GM15510 (cell line): ENCODE data around the gene ALCAM.

ENCODE experiments used
- POLR2A ChIP-seq: IDR thresholded peaks from 3 replicates; pipeline ENCODE4 v1.6.1; 2011; ENCODE audit warnings: borderline replicate concordance; ENCODE audit not compliant: insufficient read length; ENCODE audit errors: extremely low read depth

Gene ALCAM

GRCh38 chr3:105429034-105429762, 62.5 kb downstream of the ALCAM start:
- no peak for TF ChIP-seq POLR2A

DNA sequence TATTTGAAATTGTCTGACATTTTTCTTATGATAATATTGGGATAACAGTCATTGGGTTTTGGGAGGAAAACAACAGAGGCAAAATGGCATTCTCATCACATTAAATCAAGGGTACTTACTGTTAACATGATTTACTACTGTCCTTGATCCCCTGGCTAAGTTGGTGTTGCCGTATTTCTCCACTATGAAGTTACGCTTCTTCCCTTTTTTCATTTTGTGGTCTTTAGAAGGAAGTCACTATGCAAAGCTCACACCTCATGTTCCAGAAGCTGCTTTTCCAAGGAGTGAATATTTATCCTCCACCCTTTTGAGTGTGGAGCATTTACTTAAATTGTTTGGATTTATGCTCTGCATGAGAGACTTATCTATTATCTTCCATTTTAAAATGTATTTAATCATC, 63.7 kb downstream of the ALCAM start:
- no peak for TF ChIP-seq POLR2A

DNA sequence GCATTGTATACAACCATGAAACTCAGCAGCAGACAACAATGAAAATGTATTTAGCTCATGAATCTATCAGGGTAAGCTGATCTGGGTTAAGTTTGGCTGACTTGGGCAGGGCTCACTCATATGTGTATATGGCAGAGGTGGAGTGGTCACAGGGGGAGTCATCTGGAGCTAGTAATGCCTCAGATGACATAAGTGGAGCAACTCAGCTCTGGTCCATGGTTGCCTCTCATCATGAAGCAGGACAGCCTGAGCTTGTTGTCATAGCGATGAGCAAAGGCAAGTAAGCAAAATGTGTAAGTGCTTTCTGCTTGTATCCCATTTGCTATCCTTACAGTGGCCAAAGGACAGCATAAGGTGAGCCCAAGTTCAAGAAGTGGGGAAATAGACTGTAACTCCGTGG, 64.5 kb downstream of the ALCAM start:
- no peak for TF ChIP-seq POLR2A

- no peak for TF ChIP-seq POLR2A
Observed at GRCh38 chr3:105435277-105435676, 68.6 kb downstream of the ALCAM start.

DNA sequence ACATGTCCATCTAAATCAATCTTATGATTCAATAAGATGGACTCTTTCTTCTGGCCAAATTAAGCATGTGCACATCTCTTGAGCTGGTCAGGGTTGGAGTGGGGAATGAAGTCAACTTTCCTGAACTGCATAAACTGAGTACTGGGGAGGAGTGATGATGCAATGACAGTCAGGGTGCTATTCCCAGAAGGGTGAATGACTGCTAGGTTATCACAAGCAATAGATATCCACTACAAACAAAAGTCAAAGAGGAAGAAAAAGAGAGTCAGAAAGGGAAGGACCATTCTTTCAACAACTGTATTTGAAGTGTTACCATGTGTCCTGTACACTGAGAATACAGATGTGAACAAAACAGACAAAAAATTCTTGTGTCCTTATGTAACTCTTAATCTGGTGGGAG, 70.0 kb downstream of the ALCAM start:
- TF ChIP-seq POLR2A, result no peak

DNA sequence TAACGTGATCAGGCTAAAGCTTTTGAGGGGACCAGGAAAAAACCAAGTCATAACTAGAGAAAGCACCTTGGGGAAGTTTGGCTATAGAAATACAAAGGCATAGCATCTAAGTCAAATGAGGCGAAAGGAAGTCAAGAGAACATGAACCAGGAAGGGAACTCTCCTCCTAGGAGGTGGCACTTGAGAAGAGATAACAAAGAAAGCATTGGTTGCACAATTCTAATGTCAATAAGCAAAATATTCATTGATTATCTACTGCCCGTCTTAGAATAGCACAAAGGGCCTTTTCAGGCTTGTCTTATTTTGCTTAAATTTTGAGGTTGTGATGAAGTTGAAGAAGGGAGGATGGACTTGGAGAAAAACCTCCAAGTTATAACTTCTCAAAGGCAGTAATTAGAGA, 73.4 kb downstream of the ALCAM start:
- no peak for TF ChIP-seq POLR2A

DNA sequence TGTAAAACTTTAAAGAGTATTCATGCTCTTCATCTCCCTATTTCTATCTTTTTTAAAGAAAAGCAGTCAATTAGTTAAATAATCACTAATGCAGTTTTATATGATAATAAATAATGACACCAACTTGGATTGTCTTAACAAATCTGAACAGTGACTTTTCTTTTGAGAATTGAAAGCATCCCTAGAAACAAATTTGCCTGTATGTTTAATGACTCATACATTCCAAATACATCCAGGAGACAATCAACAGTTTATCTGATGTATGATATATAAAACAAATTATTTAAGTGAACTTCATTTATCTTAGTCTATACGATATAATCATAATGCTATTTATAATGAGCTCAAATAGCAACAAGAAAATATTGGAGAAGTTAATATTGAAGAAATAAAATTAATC, 78.0 kb downstream of the ALCAM start:
- no peak for TF ChIP-seq POLR2A

DNA sequence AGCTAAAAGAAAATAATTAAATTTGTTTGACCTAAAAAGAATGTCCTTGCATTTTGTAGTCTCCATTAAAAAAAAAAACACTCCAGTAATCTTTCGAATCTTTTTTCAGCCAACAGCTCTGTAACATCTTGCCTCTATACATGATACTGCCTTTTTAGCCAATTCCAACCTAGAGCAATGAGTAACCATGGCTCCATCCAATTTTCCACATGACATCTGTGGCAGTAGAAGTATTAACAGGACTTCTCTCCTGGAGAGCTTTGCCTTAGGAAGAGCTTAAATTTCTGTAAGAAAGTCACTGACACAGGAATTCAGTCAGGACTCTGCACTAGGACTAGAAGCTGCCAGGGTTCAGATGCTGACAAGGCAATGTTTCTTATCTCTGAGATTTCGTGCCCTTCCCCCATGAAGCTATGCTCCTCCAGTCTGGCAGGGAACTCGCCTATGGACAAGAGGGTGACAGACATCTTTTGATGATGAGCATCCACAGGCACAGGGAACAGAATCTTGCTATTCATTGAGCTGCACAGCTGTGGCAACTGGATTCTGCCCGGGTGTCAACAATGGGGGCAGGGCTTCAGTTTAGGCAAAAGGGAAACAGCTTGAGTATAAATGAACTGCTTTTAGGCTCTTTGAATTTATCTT, 81.8 kb downstream of the ALCAM start:
- TF ChIP-seq POLR2A, result no peak

DNA sequence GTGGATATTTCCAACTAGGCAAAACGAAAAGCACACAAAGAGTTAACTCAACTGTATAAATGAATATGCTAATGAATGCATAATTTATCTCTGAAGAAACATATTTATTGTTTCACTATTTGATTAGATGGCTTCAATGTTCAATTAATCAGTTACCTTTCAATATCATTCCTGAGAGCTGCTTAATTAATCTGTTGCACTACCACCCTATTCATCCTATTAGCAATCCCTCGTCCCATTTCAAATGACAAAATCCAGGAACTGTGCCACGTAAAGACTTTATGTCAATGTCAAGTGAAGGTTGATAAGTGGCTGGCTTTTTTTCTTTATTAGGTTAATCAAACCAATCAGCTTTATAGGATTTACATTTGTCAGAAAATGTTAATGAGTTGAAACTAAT, 82.7 kb downstream of the ALCAM start:
- TF ChIP-seq POLR2A, result no peak

DNA sequence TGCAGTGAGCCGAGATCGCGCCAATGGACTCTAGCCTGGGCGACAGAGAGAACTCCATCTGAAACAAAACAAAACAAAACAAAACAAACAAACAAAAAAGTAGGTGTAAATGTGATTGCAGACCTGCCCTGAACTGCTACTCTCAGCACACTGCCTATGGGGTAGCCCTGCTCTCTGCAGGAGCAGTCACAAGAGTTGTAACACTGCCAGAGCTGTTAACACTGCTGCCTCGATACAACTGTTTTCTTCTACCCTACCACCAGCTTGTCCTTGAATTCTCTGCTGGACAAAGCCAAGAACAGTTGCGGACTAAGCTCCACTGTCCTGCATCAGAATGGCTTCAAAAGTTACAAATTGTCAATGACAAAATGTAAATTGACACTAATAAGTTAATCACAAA, 89.3 kb downstream of the ALCAM start:
- no peak for TF ChIP-seq POLR2A

GRCh38 chr3:105458518-105459215, 92.0 kb downstream of the ALCAM start:
- no peak for TF ChIP-seq POLR2A

DNA sequence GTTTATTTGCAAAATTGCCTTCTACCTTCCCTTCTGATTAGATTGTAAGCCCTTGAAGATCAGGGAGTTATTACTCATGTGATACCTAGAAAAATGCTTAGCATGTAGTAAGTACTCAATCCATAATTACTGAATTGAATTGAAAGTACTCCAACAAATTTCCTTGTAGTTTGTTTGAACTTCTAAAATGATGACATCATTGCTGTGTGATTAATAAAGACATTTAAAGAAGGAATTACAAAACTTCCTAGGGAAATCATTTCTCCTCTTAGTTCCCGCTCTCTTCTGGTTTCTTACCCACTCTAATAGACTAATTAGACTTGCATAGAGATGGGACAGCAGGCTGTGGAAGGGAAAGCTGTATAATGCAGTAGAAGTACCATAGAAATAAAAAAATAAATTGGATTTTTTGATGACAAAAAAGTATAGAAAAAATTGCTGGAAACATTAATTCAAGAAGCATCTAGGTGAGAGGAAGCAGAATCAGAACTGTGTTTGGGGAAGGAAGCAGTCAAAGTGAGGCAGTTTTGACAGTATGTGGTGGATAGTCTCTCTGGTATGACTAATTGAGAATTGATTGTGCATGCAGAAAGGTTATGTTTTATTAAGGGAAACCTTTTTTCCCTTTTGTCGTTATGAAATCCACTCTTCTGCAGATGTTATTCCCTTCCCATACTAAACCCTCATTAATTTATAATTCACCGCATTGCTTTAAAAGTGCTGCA, 93.0 kb downstream of the ALCAM start:
- no peak for TF ChIP-seq POLR2A

DNA sequence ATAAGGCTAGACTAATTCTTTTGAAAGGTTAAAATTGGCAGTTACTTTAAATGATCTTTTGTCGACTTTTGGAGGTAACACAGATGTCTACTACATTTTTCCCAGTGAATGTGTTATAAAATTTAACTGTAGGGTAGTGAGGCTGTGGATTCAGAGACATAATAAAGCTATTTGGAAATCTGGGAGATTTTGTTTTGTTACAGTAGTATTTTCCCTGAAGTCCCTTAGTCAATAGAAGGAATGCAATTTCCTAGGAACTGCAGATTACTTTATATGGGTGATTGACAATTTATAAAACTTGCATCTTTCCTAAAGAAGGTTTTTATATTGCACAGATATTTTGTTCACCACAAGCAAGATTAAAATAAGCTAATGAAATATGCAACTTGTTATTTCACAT, 96.9 kb downstream of the ALCAM start:
- no peak for TF ChIP-seq POLR2A

DNA sequence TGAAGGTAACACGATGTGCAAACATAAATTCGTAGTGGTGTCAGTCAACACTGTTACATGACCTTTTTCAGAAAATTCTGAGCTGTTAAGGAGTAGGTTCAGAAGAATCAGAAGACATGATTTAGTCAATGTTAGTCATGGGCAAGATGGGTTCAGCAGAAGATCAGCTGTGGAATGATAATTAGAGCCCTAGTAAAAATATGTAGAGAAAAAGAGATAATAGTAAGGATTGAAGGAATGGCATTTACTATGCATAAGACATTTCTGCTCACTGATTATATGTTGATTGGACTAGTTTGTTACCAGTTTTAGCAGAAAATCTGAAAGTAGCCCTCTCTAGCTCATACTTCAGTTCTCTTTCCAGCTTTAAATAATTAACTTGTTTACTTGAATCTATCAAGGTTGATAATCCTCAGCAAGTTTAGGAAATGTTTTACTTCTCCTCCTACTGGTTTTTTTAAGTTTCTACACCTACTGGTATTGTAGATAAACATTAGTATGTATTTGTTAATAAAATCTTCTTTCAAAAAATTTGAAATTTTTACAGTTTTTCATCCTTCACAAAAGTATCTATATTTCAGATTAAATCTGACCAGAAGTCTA, 98.6 kb downstream of the ALCAM start:
- no peak for TF ChIP-seq POLR2A

- no peak for TF ChIP-seq POLR2A
Observed at GRCh38 chr3:105466072-105466471, 99.4 kb downstream of the ALCAM start.
